Mesendoderm (in vitro differentiated cells): ENCODE data around the gene PNP.
A peak's percentile ranks its signal among the peaks of the same experiment; 100 is the strongest.

Experiments used
- DNase-seq: peaks from one replicate; pipeline ENCODE4 v3.0.0; 2013
- H2AK5ac ChIP-seq: 2 replicates; pipeline ENCODE4 v1.6.1; 2013; ENCODE audit warnings: low read length, inconsistent platforms
- H2BK120ac ChIP-seq: 2 replicates; pipeline ENCODE4 v1.6.1; 2013; ENCODE audit warnings: low read depth, mild to moderate bottlenecking, low read length, moderate library complexity, mixed read lengths
- H2BK15ac ChIP-seq: replicated peaks from 2 replicates; pipeline ENCODE4 v1.6.1; 2013; ENCODE audit warnings: low read depth, mild to moderate bottlenecking, moderate library complexity
- H2BK5ac ChIP-seq: 2 replicates; pipeline ENCODE4 v1.6.1; 2013; ENCODE audit warnings: low read length, inconsistent platforms
- H3K18ac ChIP-seq: 2 replicates; pipeline ENCODE4 v1.6.1; 2013; ENCODE audit warnings: mild to moderate bottlenecking, low read length, mixed read lengths
- H3K23ac ChIP-seq: one replicate; pipeline ENCODE4 v1.6.1; 2013; ENCODE audit warnings: low read length
- H3K27ac ChIP-seq: 2 replicates; pipeline ENCODE4 v1.5.1; 2013; ENCODE audit warnings: low read depth, mild to moderate bottlenecking, inconsistent platforms, low read length, moderate library complexity
- H3K27me3 ChIP-seq: 2 replicates; pipeline ENCODE4 v1.6.1; 2013; ENCODE audit warnings: low read length, control low read depth, mild to moderate bottlenecking, inconsistent platforms; ENCODE audit not compliant: insufficient read depth, poor library complexity
- H3K36me3 ChIP-seq: 2 replicates; pipeline ENCODE4 v1.6.1; 2013; ENCODE audit warnings: low read length, inconsistent platforms; ENCODE audit not compliant: control insufficient read depth, insufficient read depth
- H3K4ac ChIP-seq: one replicate; pipeline ENCODE4 v1.6.1; 2013; ENCODE audit warnings: low read depth, mild to moderate bottlenecking, low read length, moderate library complexity
- H3K4me1 ChIP-seq: 2 replicates; pipeline ENCODE4 v1.6.1; 2013; ENCODE audit warnings: low read depth, low read length, inconsistent platforms; ENCODE audit not compliant: control insufficient read depth
- H3K4me2 ChIP-seq: 2 replicates; pipeline ENCODE4 v1.6.1; 2013; ENCODE audit warnings: low read length
- H3K4me3 ChIP-seq: 2 replicates; pipeline ENCODE4 v1.5.1; 2013; ENCODE audit warnings: mild to moderate bottlenecking, low read length
- H3K56ac ChIP-seq: one replicate; pipeline ENCODE4 v1.6.1; 2013; ENCODE audit warnings: low read length
- H3K79me1 ChIP-seq: 2 replicates; pipeline ENCODE4 v1.6.1; 2013; ENCODE audit warnings: low read length, inconsistent platforms
- H3K79me2 ChIP-seq: 2 replicates; pipeline ENCODE4 v1.6.1; 2013; ENCODE audit warnings: mild to moderate bottlenecking, low read length; ENCODE audit not compliant: control insufficient read depth, insufficient read depth
- H3K9ac ChIP-seq: 2 replicates; pipeline ENCODE4 v1.6.1; 2013; ENCODE audit warnings: low read length, inconsistent platforms
- H4K5ac ChIP-seq: one replicate; pipeline ENCODE4 v1.6.1; 2013; ENCODE audit warnings: low read length
- H4K8ac ChIP-seq: one replicate; pipeline ENCODE4 v1.6.1; 2013; ENCODE audit warnings: low read depth, mild to moderate bottlenecking, control low read depth, low read length, moderate library complexity
- WGBS: extraction: QIAGEN DNeasy Blood & Tissue Kit; methylation state at CpG from one replicate; pipeline ENCODE4 v1.1.7; 2013; ENCODE audit warnings: low lambda C conversion rate, missing lambda C conversion rate; ENCODE audit not compliant: insufficient coverage; ENCODE audit errors: extremely low coverage; 5-methylcytosine and 5-hydroxymethylcytosine counted together

The PNP gene

DNA sequence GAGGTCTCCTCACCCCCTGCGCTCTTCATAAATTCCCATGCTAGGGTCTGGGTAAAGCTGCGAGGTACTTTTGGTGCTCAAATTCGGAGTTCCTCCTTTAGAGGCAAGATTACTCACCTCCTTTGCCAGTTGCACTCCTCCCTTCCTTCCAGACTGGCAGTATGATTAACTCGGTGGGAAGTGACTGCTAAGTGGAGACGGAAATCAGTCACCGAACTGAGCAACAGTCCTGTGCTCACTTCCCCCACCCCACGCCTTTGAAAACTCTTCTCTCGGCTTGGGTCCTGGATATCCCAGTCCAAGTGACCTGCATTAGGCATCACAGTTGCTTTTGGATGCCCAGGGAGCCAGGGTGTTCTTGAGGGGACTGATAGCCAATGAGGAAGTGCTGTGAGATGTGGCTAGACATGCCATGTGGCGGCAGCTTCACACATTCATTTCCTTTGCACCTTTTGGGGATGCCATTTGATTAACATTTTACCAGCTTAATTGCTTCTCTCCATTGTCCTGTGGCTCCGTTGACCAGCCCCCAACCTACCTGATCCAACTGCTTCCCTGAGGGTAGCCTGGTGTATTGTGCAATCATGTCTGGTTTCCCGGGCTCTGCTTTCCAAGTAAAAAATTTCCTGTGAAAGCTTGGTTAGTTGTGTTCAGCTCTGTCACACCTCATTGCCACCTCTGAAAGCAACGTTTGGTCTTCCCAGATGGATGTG is 840 bp downstream of the PNP start:
- H2BK120ac ChIP-seq, result no peak overlapping the region
- H2BK15ac ChIP-seq, result no peak overlapping the region
- H4K5ac ChIP-seq, result peak overlapping the region; percentile 74
- no peaks in the 10 kb centered on the region for H3K27me3 ChIP-seq
- peak overlapping the region; percentile 29 for H3K4ac ChIP-seq
- peak; percentile 88 for DNase-seq
- H2AK5ac ChIP-seq, result peak overlapping the region; percentile 71
- peak overlapping the region; percentile 80 for H3K9ac ChIP-seq
- peak overlapping the region; percentile 60 for H3K4me3 ChIP-seq
- no peak overlapping the region for H4K8ac ChIP-seq
- H3K4me1 ChIP-seq, result peaks cover 7% of the 10 kb centered on the region
- peaks cover 14% of the 10 kb centered on the region for H3K79me1 ChIP-seq
- H3K18ac ChIP-seq, result no peak overlapping the region
- peak overlapping the region; percentile 52 for H3K23ac ChIP-seq
- peak overlapping the region; percentile 62 for H3K27ac ChIP-seq
- H2BK5ac ChIP-seq, result peak overlapping the region; percentile 68
- H3K36me3 ChIP-seq, result peaks cover 11% of the 10 kb centered on the region
- peaks cover 32% of the 10 kb centered on the region for H3K79me2 ChIP-seq
- H3K4me2 ChIP-seq, result peak overlapping the region; percentile 99
- peak overlapping the region; percentile 89 for H3K56ac ChIP-seq
- no CpG with 5 or more reads among the region's 12 CpGs for WGBS

DNA sequence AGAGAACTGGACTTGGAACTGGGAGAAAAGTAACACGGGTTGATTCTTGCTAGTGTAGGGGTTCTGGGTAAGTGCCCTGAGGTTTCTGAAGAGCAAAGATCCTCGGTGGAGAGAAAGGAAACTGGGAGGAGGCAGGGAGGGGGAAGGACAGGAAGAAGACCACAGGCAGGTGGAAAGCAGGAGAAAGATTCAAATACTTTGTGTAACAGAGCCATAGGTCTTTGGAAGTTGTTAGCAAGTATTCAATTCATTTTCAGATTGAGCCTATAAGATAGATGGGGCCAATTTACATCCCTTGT is 1.3 kb downstream of the PNP start:
- Histone ChIP-seq H3K4me3 (peak overlapping the region; percentile 60), H3K56ac (peak overlapping the region; percentile 89), H4K5ac (peak overlapping the region; percentile 74), H3K36me3 (peaks cover 12% of the 10 kb centered on the region), H2BK5ac (peak overlapping the region; percentile 68), H3K27ac (peak overlapping the region; percentile 62), H3K4me2 (peak overlapping the region; percentile 99), H4K8ac (no peak overlapping the region), H3K27me3 (no peaks in the 10 kb centered on the region), H2BK120ac (no peak overlapping the region), H3K79me2 (peaks cover 32% of the 10 kb centered on the region), H3K4ac (no peak overlapping the region), H2BK15ac (no peak overlapping the region), H3K18ac (no peak overlapping the region), H3K79me1 (peaks cover 14% of the 10 kb centered on the region), H3K4me1 (peaks cover 7% of the 10 kb centered on the region), H3K9ac (peak overlapping the region; percentile 80), H2AK5ac (peak overlapping the region; percentile 71), H3K23ac (no peak overlapping the region)
- no peak for DNase-seq
- no CpG with 5 or more reads among the region's 2 CpGs for WGBS

DNA sequence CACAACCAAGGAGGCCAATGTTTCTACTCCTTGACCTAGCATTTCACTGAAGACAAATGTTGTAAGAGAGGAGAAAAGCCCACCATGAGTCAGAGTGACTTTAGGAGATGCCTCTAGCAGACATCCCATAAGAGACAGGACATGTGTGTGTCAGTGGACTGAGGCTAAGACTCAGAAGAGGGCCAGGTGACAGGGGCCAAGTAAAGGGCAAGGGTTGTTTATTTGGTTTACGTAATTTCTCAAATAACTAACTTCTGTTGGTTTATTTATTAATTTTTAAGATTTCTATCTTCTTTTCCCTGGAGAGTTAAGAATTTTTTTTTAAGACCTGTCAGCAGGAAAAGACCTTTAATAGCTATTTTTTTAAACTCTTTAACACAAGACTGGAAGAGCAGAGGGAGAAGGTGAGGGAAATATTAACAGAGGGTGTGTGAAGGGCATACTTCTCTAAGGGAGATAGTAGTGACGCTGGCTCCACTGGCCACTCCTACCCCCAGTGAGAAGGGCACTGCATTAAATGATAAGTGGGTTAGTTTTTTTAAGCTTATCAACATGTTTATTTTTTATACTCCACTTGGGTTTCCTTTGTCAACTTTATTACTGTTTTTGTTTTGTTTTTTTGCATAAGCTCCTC is 3.4 kb downstream of the PNP start:
- no peak overlapping the region for H3K27ac ChIP-seq
- H3K9ac ChIP-seq, result no peak overlapping the region
- H3K79me1 ChIP-seq, result peaks cover 17% of the 10 kb centered on the region
- no peak overlapping the region for H3K18ac ChIP-seq
- no peak overlapping the region for H3K4ac ChIP-seq
- no peak overlapping the region for H2BK120ac ChIP-seq
- no peak overlapping the region for H3K56ac ChIP-seq
- no peak overlapping the region for H3K4me2 ChIP-seq
- H4K8ac ChIP-seq, result no peak overlapping the region
- peaks cover 22% of the 10 kb centered on the region for H3K36me3 ChIP-seq
- no peak overlapping the region for H3K4me3 ChIP-seq
- no peaks in the 10 kb centered on the region for H3K27me3 ChIP-seq
- H3K79me2 ChIP-seq, result peaks cover 32% of the 10 kb centered on the region
- no peak overlapping the region for H2AK5ac ChIP-seq
- no peak overlapping the region for H3K23ac ChIP-seq
- H2BK15ac ChIP-seq, result no peak overlapping the region
- H4K5ac ChIP-seq, result no peak overlapping the region
- WGBS, result no CpG with 5 or more reads among the region's 2 CpGs
- peaks cover 7% of the 10 kb centered on the region for H3K4me1 ChIP-seq
- no peak overlapping the region for H2BK5ac ChIP-seq
- DNase-seq, result no peak

DNA sequence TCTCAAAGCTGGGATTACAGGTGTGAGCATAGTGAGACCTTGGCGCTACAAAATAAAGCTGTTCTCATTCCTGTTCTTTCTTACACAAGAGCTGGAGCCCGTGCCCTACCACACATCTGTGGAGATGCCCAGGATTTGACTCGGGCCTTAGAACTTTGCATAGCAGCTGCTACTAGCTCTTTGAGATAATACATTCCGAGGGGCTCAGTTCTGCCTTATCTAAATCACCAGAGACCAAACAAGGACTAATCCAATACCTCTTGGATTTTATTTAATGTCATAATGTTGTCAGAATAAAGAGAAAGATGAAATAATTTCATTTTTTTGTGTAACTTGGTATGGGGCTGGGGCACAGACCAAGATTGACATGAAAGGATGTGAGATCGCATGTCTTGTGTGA is 7.6 kb downstream of the PNP start:
- H2BK15ac ChIP-seq, result no peak overlapping the region
- peaks cover 22% of the 10 kb centered on the region for H3K36me3 ChIP-seq
- no peak overlapping the region for H4K8ac ChIP-seq
- no peak overlapping the region for H3K18ac ChIP-seq
- H3K56ac ChIP-seq, result no peak overlapping the region
- no peak for DNase-seq
- no CpG with 5 or more reads among the region's 5 CpGs for WGBS
- H2AK5ac ChIP-seq, result no peak overlapping the region
- H2BK5ac ChIP-seq, result no peak overlapping the region
- no peak overlapping the region for H3K27ac ChIP-seq
- H3K9ac ChIP-seq, result no peak overlapping the region
- no peak overlapping the region for H3K4me3 ChIP-seq
- no peak overlapping the region for H4K5ac ChIP-seq
- peaks cover 8% of the 10 kb centered on the region for H3K79me2 ChIP-seq
- H3K4me2 ChIP-seq, result no peak overlapping the region
- no peak overlapping the region for H2BK120ac ChIP-seq
- H3K79me1 ChIP-seq, result peaks cover 12% of the 10 kb centered on the region
- H3K23ac ChIP-seq, result no peak overlapping the region
- no peak overlapping the region for H3K4ac ChIP-seq
- peaks cover under 1% of the 10 kb centered on the region for H3K4me1 ChIP-seq
- no peaks in the 10 kb centered on the region for H3K27me3 ChIP-seq

DNA sequence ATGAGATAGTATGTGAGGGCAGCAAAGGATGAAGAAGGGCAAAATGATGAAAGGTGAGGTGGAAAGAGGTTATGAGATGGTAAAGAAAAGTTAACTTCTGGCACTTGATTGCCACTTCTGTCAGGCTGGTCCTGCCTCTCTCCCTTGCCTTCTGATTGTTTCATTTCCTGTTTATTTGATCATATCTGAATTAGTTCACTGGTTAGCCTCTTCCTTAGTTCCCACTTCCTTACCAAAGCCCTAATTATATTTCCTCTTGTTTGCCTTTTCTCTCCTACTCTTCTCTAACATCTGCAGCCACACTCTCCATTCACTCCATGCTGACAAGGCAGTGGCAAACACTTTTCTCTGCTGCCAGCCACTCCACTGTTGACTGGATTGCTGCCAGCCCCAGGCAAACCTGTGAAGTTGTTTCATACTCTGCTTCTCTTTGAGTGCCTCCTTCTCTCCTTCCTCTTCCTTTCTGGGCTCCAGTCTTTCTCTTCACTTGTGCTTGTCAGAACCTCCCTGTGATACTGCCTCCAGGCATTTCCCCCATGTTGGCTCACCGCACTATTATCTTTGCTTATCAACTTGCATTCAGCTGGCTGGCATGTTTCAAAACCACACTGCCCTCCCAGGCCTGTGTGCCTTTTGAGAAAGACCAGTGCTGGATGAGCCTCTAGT is 8.1 kb downstream of the PNP start:
- no peak overlapping the region for H3K4me2 ChIP-seq
- H3K27ac ChIP-seq, result no peak overlapping the region
- no peak overlapping the region for H3K23ac ChIP-seq
- H3K27me3 ChIP-seq, result no peaks in the 10 kb centered on the region
- no peak overlapping the region for H4K5ac ChIP-seq
- no CpG with 5 or more reads among the region's 1 CpG for WGBS
- peak; percentile 65 for DNase-seq
- H3K4me1 ChIP-seq, result no peaks in the 10 kb centered on the region
- no peak overlapping the region for H3K4ac ChIP-seq
- H3K56ac ChIP-seq, result no peak overlapping the region
- no peak overlapping the region for H3K9ac ChIP-seq
- peaks cover 2% of the 10 kb centered on the region for H3K79me2 ChIP-seq
- H3K36me3 ChIP-seq, result peaks cover 19% of the 10 kb centered on the region
- H3K18ac ChIP-seq, result no peak overlapping the region
- H2BK120ac ChIP-seq, result no peak overlapping the region
- no peak overlapping the region for H4K8ac ChIP-seq
- H3K79me1 ChIP-seq, result peaks cover 7% of the 10 kb centered on the region
- no peak overlapping the region for H2BK15ac ChIP-seq
- no peak overlapping the region for H3K4me3 ChIP-seq
- H2AK5ac ChIP-seq, result no peak overlapping the region
- H2BK5ac ChIP-seq, result no peak overlapping the region
